ENCODE measurements around the gene CTBP2.

The CTBP2 gene

DNA sequence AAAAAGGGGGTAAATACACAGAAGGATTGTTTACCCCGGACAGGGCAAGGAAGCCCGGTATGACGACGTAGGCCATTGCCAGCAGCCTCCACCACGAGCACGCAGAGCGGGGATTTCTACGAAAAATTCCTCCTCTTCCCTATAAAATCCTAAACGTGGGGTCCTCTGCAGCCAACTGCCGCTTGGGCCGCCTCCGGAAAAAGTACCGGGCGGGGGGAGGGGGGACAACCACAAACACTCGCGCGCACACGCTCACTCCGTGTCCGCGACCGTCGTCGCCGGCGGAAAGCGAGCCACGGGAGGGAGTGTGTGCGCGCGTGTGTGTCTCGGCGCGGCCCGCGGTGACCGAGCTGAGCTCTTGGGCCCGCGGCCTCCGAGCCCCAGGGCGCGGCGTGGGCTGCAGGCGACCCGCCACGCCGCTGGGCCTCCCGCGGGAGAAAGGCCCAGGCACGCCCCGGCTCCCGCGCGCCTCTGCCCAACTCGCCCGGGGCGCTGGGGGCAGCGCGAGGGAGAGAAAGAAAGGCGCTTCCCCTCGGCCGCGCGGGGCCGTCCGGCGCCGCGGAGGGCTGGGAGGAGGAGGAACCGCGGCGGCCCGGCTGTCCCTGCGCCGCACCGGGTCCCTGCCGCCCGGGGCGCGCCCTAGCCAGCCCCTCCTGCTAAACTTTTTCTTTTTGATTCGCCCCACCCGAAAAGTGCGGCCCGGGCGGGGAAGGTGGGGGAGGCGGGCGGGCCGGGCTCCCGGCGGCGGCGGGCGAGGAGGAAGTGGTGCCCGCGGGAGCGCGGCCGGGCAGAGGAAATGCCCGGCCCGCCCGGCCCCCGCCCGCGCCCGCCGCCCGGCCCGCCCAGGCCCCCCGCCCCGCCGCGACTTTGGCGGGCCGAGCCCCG lies 1.5 kb downstream of the CTBP2 start:
- DNase-seq (ENCODE audit: low read depth): no peak
- TF ChIP-seq, protein P1, sequence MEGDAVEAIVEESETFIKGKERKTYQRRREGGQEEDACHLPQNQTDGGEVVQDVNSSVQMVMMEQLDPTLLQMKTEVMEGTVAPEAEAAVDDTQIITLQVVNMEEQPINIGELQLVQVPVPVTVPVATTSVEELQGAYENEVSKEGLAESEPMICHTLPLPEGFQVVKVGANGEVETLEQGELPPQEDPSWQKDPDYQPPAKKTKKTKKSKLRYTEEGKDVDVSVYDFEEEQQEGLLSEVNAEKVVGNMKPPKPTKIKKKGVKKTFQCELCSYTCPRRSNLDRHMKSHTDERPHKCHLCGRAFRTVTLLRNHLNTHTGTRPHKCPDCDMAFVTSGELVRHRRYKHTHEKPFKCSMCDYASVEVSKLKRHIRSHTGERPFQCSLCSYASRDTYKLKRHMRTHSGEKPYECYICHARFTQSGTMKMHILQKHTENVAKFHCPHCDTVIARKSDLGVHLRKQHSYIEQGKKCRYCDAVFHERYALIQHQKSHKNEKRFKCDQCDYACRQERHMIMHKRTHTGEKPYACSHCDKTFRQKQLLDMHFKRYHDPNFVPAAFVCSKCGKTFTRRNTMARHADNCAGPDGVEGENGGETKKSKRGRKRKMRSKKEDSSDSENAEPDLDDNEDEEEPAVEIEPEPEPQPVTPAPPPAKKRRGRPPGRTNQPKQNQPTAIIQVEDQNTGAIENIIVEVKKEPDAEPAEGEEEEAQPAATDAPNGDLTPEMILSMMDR (IDR thresholded peaks at IDR 0.05; ENCODE audit: low read depth, low read length, missing control alignments): no peak
- peak overlapping the region; percentile 51 for H3K4me3 ChIP-seq (ENCODE audit: low read depth, low read length)

DNA sequence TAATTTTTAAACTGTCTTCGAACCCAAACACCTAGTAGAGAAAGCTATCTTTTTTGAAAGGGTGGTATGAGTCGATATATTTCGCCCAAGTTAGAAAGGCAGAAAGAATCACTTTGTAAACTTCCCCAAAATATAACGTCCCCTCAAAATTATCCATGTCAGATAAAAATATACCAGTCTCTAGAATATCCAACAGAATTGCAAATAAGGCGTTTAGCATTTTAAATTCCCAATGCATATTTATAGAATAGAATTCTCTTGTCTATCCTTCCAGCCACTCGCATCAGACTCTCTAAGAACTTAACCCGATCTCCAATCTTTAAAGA lies 2.1 kb downstream of the CTBP2 start:
- DNase-seq (ENCODE audit: low read depth): no peak
- TF ChIP-seq, protein P1 (IDR thresholded peaks at IDR 0.05; ENCODE audit: low read depth, low read length, missing control alignments): no peak
- no peak overlapping the region for H3K4me3 ChIP-seq (ENCODE audit: low read depth, low read length)

DNA sequence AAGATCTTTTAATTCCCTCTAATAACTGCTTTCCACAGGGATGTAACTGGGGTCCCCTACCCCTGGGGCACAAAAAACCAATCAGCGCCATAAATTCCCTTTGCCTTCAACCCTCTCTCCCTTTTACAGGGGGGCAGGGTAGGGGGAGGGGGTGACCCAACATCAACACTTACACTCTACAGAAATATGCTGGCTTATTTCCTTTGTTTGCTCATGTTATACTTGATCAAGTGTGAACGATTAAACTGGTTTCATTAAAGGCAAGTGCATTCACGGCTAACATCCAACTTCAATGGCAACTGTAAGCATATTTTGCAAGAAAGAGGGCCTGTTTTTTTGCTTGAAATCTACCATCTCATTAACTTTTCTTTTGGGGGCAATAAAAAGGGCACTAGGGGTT lies 2.9 kb downstream of the CTBP2 start:
- no peak overlapping the region for H3K4me3 ChIP-seq (ENCODE audit: low read depth, low read length)
- TF ChIP-seq, protein P1 (IDR thresholded peaks at IDR 0.05; ENCODE audit: low read depth, low read length, missing control alignments): no peak
- DNase-seq (ENCODE audit: low read depth): no peak

DNA sequence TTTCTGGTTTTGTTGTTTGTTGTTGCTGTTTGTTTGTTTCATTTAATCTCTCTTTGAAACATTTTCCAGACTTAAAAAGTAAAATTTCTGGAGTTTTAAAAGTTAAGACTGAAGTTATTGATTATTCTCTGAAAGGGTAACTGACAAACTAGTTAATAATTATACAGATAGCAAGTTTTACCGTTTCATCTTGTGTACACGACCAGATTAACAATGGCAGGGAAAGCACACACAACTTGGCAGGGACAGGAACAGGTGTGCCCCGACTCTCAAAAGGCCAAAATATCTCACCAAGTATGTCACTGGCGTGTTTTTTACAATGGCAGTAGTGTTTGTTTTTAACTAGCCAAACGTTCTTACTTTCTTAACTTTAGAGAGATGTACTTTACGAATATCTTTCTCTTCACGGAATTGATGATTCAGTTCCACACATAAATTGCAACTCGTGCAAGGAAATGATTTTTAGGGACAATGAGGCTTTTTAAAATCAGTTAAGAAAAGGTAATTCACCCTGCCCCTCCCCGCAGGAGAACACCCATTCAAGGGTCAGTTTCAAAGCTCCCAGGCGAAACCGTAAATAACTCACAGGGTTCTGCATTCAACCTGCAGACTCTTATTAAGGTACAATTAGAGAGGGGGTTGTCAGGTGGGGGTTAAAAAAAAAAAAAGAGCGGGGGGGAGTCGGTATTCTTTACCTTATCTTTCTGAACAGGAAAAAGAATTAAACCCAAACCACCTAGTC lies 3.5 kb downstream of the CTBP2 start:
- DNase-seq (ENCODE audit: low read depth): no peak
- TF ChIP-seq, protein P1 (IDR thresholded peaks at IDR 0.05; ENCODE audit: low read depth, low read length, missing control alignments): no peak
- H3K4me3 ChIP-seq (ENCODE audit: low read depth, low read length): no peak overlapping the region

DNA sequence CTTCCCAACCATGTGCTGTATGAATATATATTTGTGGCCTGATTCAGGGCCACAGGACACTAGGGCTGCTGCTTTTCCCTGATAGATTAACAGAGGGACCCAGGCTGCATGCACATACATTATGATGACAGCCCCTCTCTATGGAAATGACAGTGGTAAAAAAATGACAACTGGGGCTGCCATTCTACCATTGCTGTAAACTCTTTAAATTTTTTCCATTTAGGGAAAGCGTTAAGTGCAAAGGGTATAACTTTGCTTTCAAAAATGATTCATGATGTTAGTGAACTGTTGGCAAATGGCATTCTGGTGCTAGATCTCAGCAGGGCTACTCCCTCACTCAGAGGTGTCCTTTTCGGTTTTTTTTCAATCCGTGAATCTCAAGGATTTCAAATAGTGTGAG lies 4.2 kb downstream of the CTBP2 start:
- no peak for DNase-seq (ENCODE audit: low read depth)
- TF ChIP-seq, protein P1 (IDR thresholded peaks at IDR 0.05; ENCODE audit: low read depth, low read length, missing control alignments): no peak
- no peak overlapping the region for H3K4me3 ChIP-seq (ENCODE audit: low read depth, low read length)

DNA sequence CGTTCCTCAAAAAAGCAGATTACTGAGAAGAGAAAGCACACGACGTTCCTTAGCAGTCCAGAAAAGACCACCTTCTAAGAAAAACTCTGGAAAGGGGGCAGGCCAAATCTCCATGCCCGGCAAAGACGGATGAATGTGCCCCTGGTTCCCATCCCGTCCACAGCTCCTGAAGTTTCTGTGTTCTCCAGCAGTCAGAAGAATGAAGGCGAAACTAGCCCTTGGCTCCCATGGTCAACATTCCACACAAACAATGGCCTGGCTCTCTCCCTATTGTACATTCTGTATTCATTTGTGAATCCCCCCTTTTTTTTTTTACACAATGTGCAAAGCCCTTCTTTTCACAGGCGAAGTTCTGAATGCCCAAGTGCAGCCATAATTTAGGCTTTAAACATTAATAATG lies 5.3 kb downstream of the CTBP2 start:
- DNase-seq (ENCODE audit: low read depth): no peak
- H3K4me3 ChIP-seq (ENCODE audit: low read depth, low read length): no peak overlapping the region
- TF ChIP-seq, protein P1 (IDR thresholded peaks at IDR 0.05; ENCODE audit: low read depth, low read length, missing control alignments): no peak

All from GM12864 (cell line).